HG02943 (cell line): ENCODE results near the gene BCAS1.

ENCODE experiments used
- ATAC-seq: cut with Tn5 transposase; IDR thresholded peaks from one replicate; pipeline ENCODE4 v1.9.1; 2021; ENCODE audit warnings: mild to moderate bottlenecking, low read depth, moderate library complexity; ENCODE audit not compliant: unreplicated experiment

Gene BCAS1

GRCh38 chr20:53917145-53918019, 153.0 kb downstream of the BCAS1 start:
- ATAC-seq: peak; percentile 68

DNA sequence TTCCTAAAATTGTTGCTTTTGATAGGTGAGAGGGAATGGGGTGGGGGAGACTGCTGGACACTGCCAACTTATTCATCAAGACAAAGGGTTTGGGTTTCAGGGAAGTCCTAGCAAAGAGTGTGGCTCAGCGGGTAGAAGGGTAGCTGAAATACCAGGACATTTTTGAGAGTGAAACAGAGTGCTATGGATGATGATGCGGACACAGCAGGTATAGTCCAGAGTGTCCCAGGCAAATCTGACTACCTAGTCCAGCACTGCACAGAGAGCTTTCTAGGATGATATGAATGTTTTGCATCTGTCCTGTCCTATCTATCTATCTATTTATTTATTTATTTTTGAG, 154.3 kb downstream of the BCAS1 start:
- no peak for ATAC-seq

DNA sequence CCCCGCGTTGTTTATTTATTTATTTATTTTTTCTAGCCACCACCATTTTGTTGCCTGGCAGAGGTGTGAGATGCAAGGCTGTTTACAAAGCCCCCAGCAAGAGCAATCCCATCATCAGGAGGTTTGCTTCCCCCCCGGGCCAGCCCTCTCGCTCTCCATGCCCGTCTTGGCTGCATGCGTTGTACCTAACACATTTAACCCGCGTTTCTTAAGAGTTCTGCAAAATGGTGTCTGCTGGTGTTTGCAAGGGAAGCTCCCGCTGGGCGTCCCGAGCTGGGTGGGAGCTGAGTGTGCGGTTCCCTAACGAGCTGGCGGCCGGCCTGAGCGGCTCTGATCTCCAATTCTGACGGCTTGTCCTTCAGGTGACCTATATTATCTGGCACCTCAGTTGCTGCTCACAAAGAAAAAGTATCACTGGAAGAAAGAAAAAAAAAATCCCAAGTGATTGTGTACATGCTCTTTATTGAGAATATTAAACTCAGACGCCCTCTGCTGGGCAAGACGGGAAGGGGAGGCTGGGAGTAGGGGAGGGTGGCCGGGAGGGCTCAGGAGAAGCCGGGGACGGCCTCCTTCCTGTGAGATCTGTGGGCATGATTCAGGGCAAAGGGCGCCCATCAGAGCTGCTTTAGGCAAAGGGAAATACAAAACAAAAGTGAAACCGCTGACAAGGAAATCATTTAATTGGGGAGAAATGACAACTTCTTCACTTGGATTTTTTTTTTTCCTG, 154.8 kb downstream of the BCAS1 start:
- ATAC-seq: peak; percentile 60

GRCh38 chr20:53914781-53915445, 155.5 kb downstream of the BCAS1 start:
- ATAC-seq: no peak

- no peak for ATAC-seq
These were observed 156.2 kb downstream of the BCAS1 start for GRCh38 chr20:53914091-53914780.

DNA sequence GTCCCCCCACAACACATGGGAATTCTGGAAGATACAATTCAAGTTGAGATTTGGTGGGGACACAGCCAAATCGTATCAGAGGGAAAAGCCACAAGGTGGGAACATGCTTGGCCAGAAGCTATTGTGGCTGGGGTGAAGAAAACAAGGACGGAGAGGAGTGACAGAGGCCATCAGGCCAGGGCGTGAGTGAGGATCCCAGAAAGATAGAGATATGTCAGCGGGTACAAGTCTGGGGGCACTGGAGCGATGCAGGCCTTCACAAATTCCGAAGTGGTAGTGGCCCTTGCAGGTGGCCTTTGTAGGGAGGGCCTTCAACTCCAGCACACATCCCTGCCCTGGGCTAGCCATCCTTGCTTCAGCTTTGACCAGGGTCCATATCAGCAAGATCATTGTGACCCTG, 159.1 kb downstream of the BCAS1 start:
- no peak for ATAC-seq

- ATAC-seq: no peak
These were observed 159.9 kb downstream of the BCAS1 start for GRCh38 chr20:53910351-53911002.

GRCh38 chr20:53907968-53908751, 162.2 kb downstream of the BCAS1 start:
- ATAC-seq: no peak

DNA sequence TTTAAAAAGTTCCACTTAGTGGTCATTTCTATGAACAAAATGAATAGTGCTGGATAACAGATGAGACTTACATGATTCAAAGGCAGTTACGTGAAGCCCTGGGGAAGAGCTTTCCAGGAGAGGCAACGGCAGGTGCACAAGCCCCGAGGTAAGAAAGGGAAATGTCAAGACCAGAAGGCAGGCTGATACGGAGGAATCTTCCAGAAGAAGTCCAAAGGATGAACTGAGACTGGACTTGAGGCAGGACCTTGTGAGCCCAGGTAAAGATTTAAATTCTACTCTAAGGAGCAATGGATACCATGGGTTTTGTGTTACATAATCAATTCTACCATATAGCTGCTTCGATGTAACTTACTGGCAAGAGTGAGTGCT, 164.6 kb downstream of the BCAS1 start:
- ATAC-seq: no peak

DNA sequence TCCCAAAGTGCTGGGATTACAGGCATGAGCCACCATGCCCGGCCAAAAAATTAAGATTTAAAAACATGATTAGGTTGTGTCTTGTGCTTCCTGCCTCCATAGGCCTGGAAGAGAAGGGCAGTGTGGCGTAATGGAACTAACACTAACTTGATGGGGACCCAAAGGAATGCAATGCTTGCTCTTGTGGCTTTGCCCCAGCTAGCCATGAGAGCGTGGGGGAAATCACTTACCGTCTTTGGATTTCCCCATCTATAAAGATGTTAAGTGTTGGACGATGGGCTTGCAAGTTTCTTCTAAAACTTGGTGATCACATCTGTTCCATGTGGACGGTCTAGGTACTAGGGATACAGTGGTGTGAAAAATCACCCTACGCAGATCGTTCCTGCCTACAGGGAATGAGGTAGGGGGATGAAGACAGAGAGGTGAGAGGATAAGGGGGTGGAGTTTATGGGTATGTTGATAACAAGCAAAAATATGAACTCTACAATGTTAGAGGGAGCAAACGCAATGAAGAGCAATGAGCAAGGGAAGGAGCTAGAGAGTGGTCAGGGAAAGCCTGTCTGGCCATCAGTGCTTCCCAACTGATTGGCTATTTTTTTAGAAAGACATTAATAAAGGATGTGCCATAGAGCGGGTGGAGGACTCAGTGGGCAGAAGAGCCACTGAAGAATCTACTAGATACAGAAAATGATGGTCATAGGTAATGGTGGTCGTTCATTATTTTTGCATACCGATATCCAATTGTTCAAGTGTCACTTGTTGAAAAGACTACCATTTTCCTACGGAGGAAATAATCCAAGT, 165.2 kb downstream of the BCAS1 start:
- ATAC-seq: no peak

- no peak for ATAC-seq
These were observed 166.1 kb downstream of the BCAS1 start for GRCh38 chr20:53904261-53904660.

DNA sequence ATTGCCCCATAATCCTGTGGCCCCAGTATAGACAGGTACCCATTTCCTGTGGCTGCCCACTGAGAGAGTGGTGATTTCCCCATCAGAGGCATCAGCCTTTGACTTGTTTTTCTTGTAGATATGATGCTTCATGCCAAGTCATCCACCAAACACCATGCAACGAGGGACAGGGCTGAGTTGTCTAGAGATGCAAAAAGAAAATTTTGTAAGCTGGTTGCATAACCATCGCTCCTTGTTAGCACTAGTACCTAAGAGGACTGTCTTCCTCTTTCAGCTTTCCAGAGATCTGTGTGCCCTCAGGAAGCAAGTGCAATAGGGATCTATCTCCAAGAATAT, 166.8 kb downstream of the BCAS1 start:
- ATAC-seq: no peak

DNA sequence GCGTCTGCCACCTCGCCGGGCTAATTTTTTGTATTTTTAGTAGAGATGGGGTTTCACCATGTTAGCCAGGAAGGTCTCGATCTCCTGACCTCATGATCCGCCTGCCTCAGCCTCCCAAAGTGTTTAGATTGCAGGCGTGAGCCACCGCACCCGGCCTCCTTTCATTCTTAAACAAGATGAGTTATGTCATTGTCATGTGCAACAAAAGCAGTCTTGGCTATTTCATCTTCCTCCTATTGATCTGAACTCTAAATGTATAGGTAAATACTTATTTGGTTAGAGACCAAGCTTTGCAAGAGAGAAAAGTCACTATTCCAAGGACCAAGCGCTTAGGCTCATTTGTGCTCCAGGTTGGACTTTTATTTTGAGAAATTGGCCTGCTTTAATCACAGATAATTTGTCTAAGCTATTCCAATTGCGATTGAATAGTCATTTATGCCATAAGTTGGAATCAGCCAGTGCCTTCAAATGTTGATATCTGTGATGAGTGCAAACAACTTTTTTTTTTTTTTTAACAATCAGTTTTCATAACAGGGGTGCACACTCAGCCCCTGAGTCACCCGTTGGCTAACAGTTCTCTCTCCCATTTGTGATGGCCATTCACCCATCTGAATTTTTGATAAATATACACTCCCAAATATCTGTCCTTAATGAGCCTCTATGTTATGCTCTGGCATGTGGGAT, 167.3 kb downstream of the BCAS1 start:
- ATAC-seq: no peak

GRCh38 chr20:53901497-53902096, 168.8 kb downstream of the BCAS1 start:
- ATAC-seq: no peak

GRCh38 chr20:53901064-53901463, 169.3 kb downstream of the BCAS1 start:
- ATAC-seq: no peak

DNA sequence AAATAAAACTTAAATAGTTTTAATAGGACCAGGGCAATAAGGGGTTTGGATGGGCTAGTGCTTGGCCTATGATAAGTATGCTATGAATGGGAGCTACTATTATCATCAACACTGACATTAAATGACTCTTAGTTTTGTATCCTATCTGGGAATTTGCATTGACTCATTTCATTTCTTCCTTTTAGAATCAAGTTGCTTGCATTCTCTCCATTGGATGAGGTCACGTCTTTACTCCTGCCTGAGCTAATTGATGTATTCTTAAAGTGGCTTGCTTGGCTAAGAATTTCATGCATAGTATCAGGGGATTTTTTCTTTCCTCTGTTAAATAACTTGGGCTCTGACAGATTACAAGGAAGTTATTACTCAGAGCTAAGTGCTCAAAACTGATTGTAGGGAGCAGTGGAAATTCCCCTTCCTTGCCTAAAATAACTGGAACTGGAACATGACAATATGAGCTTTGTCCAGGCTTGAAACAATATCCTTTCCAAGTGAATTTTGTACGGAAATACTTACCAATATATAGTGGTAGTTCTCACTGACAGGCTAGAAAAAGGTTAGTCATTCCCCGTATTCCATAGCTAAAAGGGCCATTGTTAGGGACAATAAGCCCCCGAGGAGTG, 169.9 kb downstream of the BCAS1 start:
- no peak for ATAC-seq

GRCh38 chr20:53899351-53900167, 170.8 kb downstream of the BCAS1 start:
- peak; percentile 93 for ATAC-seq
